Dermis blood vessel endothelial cell (primary cell): ENCODE data around the gene ACSS2. TPM values are rescaled to one million over a fixed set of nuclear protein-coding genes. Genes with fewer than 3 reads are reported as not detected.

Experiments used
- total RNA-seq: library from RNA; depleted of rRNA; stranded (reverse); fragments of >200 nt; gene quantifications from 2 replicates; pipeline ENCODE4 v1.2.3, GENCODE V29; 2014

ACSS2 gene
- total RNA-seq, 1 donor from 2014 or later = 72.3 TPM

Other genes with a start within 250 kb of the ACSS2 start
- gene PIGU, start 199.5 kb upstream of the ACSS2 start, total RNA-seq = 7.8 and 8.3 TPM in 2 replicates
- 5.8 and 9.9 TPM in 2 replicates for gene TP53INP2, start 172.3 kb upstream of the ACSS2 start, total RNA-seq
- 6.8 and 7.8 TPM in 2 replicates for gene NCOA6, start 51.0 kb upstream of the ACSS2 start, total RNA-seq
- 4.4 and 7.3 TPM in 2 replicates for gene GGT7, start 3.8 kb upstream of the ACSS2 start, total RNA-seq
- 73.7 and 88.7 TPM in 2 replicates for gene GSS, start 79.2 kb downstream of the ACSS2 start, total RNA-seq
- gene MYH7B, start 79.3 kb downstream of the ACSS2 start, total RNA-seq = under 0.01 and 0.17 TPM in 2 replicates
- gene TRPC4AP, start 216.2 kb downstream of the ACSS2 start, total RNA-seq = 90.2 and 100 TPM in 2 replicates